OCI-M1 (cell line): ENCODE data around the gene TPRA1.
"Not testable (repeated sequence)": the region's sequence is repeated elsewhere in the genome, so short reads cannot be mapped to it uniquely, and the experiment has no call there.

Experiments
- DNase-seq: peaks from one replicate; lab custom pipeline; 2025; lab: John Stamatoyannopoulos, UW

Gene TPRA1

DNA sequence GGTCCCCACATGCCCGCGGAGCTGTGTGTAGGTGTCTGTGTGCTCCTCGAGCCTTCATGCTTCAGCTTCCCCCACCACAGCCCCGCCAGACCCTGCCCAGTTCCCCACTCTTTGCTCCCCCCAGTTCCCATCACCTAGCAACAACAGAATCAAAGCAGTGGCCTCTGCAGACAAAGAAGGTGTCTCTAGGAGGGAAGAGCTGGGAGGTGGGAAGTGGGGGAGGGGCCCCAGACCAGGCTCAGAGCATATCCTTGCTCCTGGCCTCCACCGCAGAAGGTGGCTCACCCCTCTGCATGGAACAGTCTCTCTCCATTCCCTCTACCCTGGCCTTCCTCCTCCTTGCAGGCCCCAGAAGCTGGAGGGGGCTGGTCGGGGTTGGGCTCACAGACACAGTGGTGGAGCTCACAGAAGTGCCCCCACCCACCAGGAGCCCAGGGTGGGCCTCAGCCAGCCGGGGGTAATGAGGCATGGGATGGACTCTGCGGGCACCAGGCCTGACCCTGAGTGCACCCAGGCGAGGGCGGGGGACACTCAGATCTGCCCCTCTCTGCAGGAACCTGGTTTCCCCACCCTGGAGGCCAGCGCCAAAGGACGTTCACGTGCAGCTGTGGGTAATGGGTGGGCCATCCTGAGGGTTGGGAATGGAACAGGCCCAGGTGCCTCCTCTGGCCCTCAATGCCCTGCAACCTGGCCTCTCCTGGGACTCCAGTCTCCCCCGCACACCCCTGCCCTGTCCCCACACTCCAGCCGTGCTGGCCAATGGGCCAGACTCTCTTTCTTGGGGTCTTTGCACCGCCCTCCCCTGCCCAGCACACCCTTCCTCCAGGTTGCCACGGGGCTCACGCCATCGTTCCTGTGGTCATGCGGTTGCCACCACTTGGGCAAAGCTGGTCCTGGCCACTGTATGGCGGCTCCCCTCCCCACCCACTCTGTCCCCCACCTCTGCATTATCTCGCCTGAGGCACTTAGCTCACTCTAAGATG is 53.4 kb downstream of the TPRA1 start:
- DNase-seq: no peak

- no peak for DNase-seq
Measured at GRCh38 chr3:127535901-127536829, 54.4 kb downstream of the TPRA1 start.

DNA sequence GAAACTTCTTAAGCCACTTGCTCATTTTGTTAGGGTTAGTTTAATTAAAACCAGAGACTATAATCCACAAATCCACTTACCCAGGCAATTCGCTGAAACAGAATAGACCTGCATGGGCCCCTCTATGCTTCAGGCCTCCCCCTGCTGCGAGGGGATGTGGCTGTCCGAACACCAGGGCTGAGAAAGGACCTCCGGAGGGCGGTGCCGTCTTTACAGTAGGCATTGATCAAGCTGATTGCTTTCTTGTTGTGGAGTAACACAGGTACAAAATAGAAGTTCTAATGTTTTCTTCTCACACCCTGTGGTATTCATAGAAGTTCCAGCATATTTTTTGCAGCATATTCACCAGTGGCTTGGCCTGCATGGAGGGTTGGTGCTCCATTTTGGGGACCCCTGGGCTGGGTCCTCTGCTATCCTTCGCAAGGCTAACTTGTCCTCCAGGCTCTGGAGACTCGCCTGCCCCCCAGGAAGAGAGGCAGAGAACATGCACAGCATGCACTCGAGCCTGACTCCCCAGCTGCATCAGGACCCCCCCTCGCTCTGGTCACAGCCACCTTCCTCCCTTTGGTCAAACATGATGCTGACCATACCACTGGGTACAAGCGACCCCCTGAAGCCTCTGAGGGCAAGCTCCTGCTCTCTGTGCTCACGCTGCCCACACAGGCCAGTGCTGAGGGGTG is 55.3 kb downstream of the TPRA1 start:
- no peak for DNase-seq

DNA sequence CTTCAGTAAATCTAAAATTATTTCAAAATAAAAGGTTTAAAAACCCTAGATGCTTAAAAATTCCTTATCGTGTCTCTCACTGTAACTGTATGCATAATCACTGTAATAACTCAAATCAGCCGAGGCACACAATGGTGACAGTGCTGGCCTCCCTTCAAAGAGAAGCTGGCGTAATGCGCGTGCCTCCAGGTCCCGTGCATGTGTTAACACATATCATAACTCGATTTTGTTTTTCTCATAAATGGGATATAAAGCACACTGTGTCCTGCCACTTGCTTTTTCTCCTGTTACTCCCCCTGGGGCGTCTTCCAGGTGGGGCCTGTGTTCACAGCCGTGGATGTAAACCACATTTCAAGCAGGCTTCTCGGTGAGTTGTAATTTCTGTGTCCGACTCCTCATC is 56.0 kb downstream of the TPRA1 start:
- no peak for DNase-seq

DNA sequence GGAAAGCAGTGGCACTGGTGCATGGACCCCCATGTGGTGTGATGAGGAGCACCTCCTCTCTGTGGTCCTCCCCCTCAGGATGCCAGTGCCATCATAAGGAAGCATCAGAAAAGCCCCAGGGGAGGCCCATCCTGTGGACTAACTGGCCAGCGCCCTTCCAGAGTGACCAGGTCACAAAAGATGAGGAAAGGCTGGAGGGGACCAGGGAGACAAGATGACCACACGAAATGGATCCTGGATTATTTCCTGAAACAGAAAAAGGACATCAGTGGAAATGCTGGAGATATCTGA is 56.4 kb downstream of the TPRA1 start:
- no peak for DNase-seq

GRCh38 chr3:127532561-127533203 is 57.9 kb downstream of the TPRA1 start:
- no peak for DNase-seq

- no peak for DNase-seq
Measured at GRCh38 chr3:127531821-127532220, 58.7 kb downstream of the TPRA1 start.

DNA sequence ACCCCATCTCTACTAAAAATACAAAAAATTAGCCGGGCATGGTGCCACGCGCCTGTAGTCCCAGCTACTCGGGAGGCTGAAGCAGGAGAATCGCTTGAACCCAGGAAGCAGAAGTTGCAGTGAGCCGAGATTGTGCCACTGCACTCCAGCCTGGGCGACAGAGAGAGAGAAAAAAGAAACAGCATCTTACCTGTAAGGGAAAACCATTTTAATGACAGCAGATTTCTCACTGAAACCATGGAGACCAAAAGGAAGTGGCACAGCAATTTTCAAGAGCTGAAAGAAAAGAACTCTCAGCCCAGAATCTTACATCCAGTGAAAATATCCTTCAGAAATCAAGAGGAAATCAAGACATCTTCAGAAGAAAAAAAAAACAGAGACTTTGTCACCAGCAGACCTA is 59.7 kb downstream of the TPRA1 start:
- DNase-seq: not testable (repeated sequence)

- DNase-seq: no peak
Measured at GRCh38 chr3:127529346-127530188, 61.0 kb downstream of the TPRA1 start.

- DNase-seq: no peak
Measured at GRCh38 chr3:127525373-127525772, 65.2 kb downstream of the TPRA1 start.

DNA sequence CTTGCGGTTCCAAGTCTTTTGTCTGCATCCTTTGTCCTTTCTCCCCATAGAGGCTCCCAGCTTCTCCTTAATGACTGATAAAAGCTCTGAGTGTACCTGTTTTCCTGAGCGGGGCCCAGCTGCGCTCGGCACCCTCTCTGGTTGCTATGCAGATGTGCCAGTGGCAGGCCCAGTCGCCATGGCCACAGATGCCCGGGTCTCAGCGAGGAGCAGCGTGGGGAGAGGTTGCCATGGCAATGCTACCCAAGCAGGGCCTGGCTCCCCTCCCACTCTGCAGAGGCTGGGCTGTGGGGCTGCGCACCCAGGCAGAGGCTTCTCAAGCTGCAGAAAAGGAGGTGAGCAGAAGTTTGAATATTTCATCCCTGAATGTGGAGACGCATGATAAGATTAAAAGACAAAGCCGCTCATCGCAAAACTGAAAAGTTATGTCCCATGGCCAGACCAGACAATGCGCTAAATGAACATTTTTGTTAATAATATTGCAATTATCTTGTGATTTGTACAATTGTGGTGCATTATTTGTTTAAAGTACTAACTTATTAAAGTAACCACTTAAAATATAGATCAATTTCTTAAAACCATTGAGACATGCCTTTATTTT is 66.1 kb downstream of the TPRA1 start:
- DNase-seq: no peak
